VCaP (cell line): ENCODE results near the gene GREB1.

Source experiments
- H3K27ac ChIP-seq: fragments of 450-650 bp; 2 replicates; pipeline ENCODE4 v1.5.1; 2017
- CTCF ChIP-seq: fragments of 450-650 bp; conservative IDR thresholded peaks from 2 replicates; pipeline ENCODE4 v1.5.1; 2017; ENCODE audit warnings: mild to moderate bottlenecking, moderate library complexity

GREB1 gene

DNA sequence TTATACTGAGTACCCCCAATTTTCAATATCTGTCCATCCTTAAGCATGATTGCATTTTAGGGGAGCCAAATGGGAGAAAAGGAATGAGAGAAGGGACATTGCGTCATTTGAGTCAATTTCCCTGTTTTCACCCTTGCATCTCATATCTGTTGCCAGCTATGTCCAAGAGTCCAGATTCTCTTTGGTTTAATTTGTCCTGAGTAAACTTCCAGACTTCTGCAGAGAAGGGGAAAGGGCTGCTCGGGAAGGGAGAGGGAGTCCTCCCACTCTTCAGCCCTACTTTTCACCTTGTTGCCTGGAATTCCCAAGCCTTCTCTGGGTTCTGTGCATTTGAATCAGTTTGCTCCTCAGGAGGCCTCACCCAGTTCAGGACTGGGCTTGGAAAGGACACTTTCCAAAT is 16.5 kb downstream of the GREB1 start:
- no peak overlapping the region for H3K27ac ChIP-seq
- TF ChIP-seq CTCF = no peak

GRCh38 chr2:11550901-11551568 is 17.2 kb downstream of the GREB1 start:
- no peak overlapping the region for H3K27ac ChIP-seq
- no peak for TF ChIP-seq CTCF

GRCh38 chr2:11551569-11552259 is 17.9 kb downstream of the GREB1 start:
- no peak overlapping the region for H3K27ac ChIP-seq
- TF ChIP-seq CTCF = no peak

GRCh38 chr2:11552260-11552638 is 18.4 kb downstream of the GREB1 start:
- H3K27ac ChIP-seq = 0 out of 2 replicates have a peak overlapping the region, but pooled peaks have one; percentile 9
- TF ChIP-seq CTCF = no peak

DNA sequence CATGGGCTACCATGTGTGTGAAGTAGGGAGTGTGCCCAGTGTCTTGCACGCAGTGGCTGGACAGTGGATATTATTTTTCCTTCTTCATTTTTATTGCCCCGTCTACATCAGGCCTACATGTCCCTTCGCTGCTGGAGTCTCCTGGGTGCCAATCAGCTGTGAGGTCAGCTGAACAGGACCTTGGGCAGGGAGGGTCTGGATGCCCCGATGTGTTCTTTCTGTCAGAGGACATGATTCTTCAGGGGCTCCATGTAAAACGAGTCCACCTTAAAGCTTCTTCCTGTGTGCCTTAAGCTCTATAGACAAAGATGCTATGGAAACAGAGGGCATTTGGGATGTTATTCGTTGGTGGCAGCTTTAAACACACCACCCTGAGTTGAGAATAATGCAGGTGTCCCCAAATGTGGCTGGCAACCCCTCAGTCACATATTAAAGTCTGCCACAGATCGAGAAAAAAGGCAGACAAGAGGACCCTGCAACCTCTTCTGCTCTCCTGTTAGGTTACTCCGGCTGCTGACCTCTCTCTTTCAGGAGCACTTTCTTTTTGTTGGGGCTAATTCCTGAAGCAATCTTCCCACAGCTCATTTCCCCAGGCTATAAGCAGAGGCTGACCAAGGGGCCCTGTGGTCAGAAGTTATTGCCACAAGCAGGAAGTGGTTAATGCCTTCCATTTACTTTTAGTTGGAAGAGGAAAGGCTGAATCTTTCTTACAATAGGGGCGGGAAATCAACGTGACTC is 20.0 kb downstream of the GREB1 start:
- TF ChIP-seq CTCF = no peak
- H3K27ac ChIP-seq = peak overlapping the region; percentile 96; the same call in 1 of the 2 replicates

DNA sequence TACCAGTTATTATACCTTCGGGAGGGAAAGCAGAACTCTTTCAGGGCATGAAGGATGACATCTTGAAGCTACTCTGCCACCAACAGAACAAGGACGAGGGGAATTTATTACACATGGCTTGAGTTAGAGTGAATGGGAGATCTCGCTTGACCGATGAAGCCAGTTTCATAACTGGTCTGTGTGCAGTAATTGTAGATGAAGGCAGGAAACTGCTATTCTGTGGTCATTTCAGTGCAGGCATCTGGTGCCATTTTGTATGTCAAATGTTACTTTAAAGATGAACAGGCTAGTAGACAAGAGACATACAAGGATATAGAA is 20.5 kb downstream of the GREB1 start:
- TF ChIP-seq CTCF = no peak
- H3K27ac ChIP-seq = peak overlapping the region; percentile 96; the same call in 1 of the 2 replicates

- H3K27ac ChIP-seq = peak overlapping the region; percentile 96
- TF ChIP-seq CTCF = no peak
Observed at GRCh38 chr2:11556101-11556806, 22.4 kb downstream of the GREB1 start.
